Measurements from ENCODE around the gene SUSD2. TPM values are rescaled to one million over a fixed set of nuclear protein-coding genes. Genes with fewer than 3 reads are reported as not detected.
"Not testable (repeated sequence)": the region's sequence is repeated elsewhere in the genome, so short reads cannot be mapped to it uniquely, and the experiment has no call there.

SUSD2 gene
- polyA plus RNA-seq, 2 of the 4 experiments (the other 2 are of a cell fraction): 12.7 to 51.9 TPM

DNA sequence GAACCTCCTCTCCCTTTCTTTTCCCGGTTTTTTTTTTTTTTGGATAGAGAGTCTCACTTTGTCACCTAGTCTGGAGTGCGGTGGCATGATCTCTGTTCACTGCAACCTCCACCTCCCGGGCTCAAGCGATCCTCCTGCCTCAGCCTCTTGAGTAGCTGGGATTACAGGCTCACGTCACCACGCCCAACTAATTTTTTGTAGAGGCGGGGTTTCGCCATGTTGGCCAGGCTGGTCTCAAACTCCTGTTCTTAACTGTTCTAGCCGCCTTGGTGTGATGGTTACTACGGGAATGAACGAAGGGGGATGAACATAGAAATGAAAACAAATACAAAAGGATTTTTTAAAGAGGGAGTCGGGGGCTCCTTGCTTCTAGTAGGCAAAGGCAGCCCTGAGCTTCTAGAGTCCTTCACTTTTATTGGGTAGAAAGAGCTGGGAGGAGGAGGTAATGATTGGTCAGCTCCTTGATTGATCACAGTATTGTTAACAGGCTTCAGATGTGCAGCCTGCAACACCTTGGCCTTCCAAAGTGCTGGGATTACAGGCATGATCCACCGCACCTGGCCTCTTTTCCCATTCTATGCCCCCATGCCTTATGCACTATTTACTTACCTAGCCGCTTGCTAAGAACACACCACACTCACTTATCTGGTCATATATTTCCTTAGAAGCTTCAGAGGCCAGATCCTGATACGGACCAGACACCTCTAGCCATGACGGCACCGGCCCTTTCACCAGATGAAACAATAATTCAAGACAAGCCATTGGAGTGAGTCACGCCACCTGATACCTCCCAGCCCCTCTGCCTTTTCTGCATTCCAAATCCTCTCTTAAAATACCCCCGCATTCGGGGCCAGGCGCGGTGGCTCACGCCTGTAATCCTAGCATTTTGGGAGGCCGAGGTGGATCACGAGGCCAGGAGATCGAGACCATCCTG lies 20.7 kb downstream of the SUSD2 start (continued):
- no peak for TF ChIP-seq HOXB13 (CRISPR knock-in tag; IDR thresholded peaks at IDR 0.05; ENCODE audit: low read depth)
- no peak for TF ChIP-seq NFE2L2 (conservative IDR thresholded peaks at IDR 0.05; ENCODE audit: low read length)

DNA sequence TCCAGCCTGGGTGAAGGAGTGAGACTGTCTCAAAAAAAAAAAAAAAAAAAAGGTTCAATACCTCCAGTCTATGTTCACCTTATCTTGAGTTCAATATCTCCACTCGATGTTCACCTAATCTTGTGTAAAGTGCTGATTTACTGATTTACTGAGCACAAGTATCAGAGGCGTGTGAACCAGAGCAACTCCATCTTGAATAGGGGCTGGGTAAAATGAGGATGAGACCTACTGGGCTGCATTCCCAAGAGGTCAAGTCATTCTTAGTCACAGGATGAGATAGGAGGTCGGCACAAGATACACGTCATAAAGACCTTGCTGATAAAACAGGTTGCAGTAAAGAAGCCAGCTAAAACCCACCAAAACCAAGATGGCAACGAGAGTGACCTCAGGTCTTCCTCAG lies 22.6 kb downstream of the SUSD2 start:
- POLR2A ChIA-PET: not testable (repeated sequence)
- CTCF ChIA-PET: interaction anchor here (0.9 to 7.3 kb wide), 3 partner anchors 14 to 44 kb away, joined by 3 to 52 read pairs (median 8); no protein-coding TSS in a partner anchor

DNA sequence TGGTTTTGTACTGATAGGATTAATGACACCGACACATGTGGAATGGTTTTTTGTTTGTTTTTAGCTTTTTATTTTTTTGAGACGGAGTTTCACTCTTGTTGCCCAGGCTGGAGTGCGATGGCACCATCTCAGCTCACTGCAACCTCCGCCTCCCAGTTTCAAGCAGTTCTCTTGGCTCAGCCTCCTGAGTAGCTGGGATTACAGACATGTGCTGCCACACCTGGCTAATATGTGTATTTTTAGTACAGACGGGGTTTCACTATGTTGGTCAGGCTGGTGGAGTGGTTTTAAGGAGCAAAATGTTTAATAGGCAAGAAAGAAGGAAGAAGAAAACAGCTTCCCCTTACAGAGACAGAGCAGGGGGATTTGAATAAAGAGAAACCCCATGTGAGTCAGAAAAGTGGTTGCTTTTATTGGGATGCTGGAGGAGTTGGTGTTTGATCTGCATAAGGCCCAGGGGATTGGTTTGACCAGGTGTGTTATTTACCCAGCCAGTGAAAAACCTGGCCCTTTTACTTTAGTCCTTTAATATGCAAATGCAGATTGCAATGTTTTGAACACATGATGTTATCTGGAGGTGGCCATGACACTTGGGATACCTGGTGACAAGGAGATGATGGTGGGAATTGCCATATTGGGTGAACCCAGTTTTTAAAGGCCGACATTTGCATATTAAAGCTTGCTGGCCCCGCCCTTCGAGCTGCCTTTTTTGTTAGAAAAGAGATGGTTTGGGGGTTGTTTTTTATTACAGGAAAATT lies 24.3 kb downstream of the SUSD2 start:
- 0 out of 2 replicates have a peak, but pooled peaks have one; percentile 40 for TF ChIP-seq HOXB13 (CRISPR knock-in tag; IDR thresholded peaks at IDR 0.05; ENCODE audit: low read depth)
- TF ChIP-seq ZSCAN20 (CRISPR knock-in tag; IDR thresholded peaks at IDR 0.05): no peak
- Histone ChIP-seq H3K27ac (peak overlapping the region; percentile 91 to 100), H3K9me3 (peaks cover 3% of the 10 kb centered on the region; the same call in 1 of the 3 replicates), H3K4me1 (peaks cover 82% of the 10 kb centered on the region), H3K4me2 (peak overlapping the region; percentile 73), H3K4me3 (no peak overlapping the region)
- ATAC-seq: no peak
- no peak for FAIRE-seq
- no peak for DNase-seq (ENCODE audit: low read depth in 1 of 2, low spot score in 1 of 2)
- CTCF ChIA-PET: interaction anchor here (3.0 to 3.1 kb wide), 2 partner anchors 16 to 42 kb away, joined by 9 to 21 read pairs; no protein-coding TSS in a partner anchor
- whole genome bisulfite sequencing (ENCODE audit: missing lambda C conversion rate): 65% methylated on average over 8 of the region's 8 CpGs
- POLR2A ChIA-PET: interaction anchor here (0.6 kb wide), 1 partner anchor 35 kb away, joined by 4 read pairs; no protein-coding TSS in a partner anchor

More for the DNA sequence above, 22.6 kb downstream of the SUSD2 start:
- H3K9me3 ChIP-seq; FAIRE-seq; ATAC-seq; H3K4me3 ChIP-seq; DNase-seq (ENCODE audit: low read depth in 1 of 2, low spot score in 1 of 2); H3K4me2 ChIP-seq; TF ChIP-seq FOSL2 (IDR thresholded peaks at IDR 0.05): not testable (repeated sequence)
- 64% methylated on average over 5 of the region's 5 CpGs for WGBS (ENCODE audit: missing lambda C conversion rate)
- peaks cover 79% of the 10 kb centered on the region for H3K4me1 ChIP-seq
- H3K27ac ChIP-seq: peak overlapping the region; percentile 91 to 100
- 0 out of 2 replicates have a peak, but pooled peaks have one; percentile 58 for TF ChIP-seq NPAS2 (CRISPR knock-in tag; IDR thresholded peaks at IDR 0.05; ENCODE audit: borderline replicate concordance)
- TF ChIP-seq FOSL2 (CRISPR knock-in tag; IDR thresholded peaks at IDR 0.05): peak; percentile 41
- 0 out of 2 replicates have a peak, but pooled peaks have one; percentile 56 for TF ChIP-seq HOXA7 (CRISPR knock-in tag; IDR thresholded peaks at IDR 0.05)
- TF ChIP-seq HOXB5 (CRISPR knock-in tag; IDR thresholded peaks at IDR 0.05): peak; percentile 95
- TF ChIP-seq TFCP2L1 (CRISPR knock-in tag; IDR thresholded peaks at IDR 0.05): peak; percentile 95; the same call in 1 of the 2 replicates
- peak; percentile 95 for TF ChIP-seq ZNF302 (CRISPR knock-in tag; IDR thresholded peaks at IDR 0.05)
- peak; percentile 95 for TF ChIP-seq EHF (CRISPR knock-in tag; IDR thresholded peaks at IDR 0.05)
- TF ChIP-seq ZSCAN20 (CRISPR knock-in tag; IDR thresholded peaks at IDR 0.05): peak; percentile 92
- peak; percentile 96; the same call in 1 of the 2 replicates for TF ChIP-seq HOXB13 (CRISPR knock-in tag; IDR thresholded peaks at IDR 0.05; ENCODE audit: low read depth)
- TF ChIP-seq, protein P1, sequence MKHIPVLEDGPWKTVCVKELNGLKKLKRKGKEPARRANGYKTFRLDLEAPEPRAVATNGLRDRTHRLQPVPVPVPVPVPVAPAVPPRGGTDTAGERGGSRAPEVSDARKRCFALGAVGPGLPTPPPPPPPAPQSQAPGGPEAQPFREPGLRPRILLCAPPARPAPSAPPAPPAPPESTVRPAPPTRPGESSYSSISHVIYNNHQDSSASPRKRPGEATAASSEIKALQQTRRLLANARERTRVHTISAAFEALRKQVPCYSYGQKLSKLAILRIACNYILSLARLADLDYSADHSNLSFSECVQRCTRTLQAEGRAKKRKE (CRISPR knock-in tag; IDR thresholded peaks at IDR 0.05; ENCODE audit: low read depth): peak; percentile 100
- peak; percentile 81; the same call in 1 of the 2 replicates for TF ChIP-seq FOSB (CRISPR knock-in tag; IDR thresholded peaks at IDR 0.05)
- peak; percentile 91; the same call in 1 of the 2 replicates for TF ChIP-seq HEYL (CRISPR knock-in tag; IDR thresholded peaks at IDR 0.05)
- TF ChIP-seq FOXS1 (CRISPR knock-in tag; IDR thresholded peaks at IDR 0.05): peak; percentile 96; the same call in 1 of the 2 replicates
- TF ChIP-seq RARB (CRISPR knock-in tag; IDR thresholded peaks at IDR 0.05): peak; percentile 81

Measured in A549 (cell line).